GM23338 (cell line): ENCODE measurements around the gene ABCB8. TPM values are rescaled to one million over a fixed set of nuclear protein-coding genes. Genes with fewer than 3 reads are reported as not detected.

ENCODE experiments used
- ATAC-seq: fragments of 200-7000 bp; cut with Tn5 transposase; 3 replicates; pipeline ENCODE4 v1.9.1; 2020
- DNase-seq: peaks from one replicate; pipeline ENCODE4 v3.0.0-alpha.2; 2015; ENCODE audit warnings: low spot score
- H2AFZ ChIP-seq: fragments of 200-600 bp; sonication (generic); 2 replicates; pipeline ENCODE4 v1.8.0; 2016; ENCODE audit warnings: antibody characterized with exemption, mild to moderate bottlenecking, moderate library complexity
- H3F3A ChIP-seq: fragments of 200-600 bp; sonication (generic); replicated peaks from 2 replicates; pipeline ENCODE4 v1.8.0; 2017; ENCODE audit warnings: antibody characterized with exemption, mixed run types, low read depth
- H3K27ac ChIP-seq: fragments of 200-600 bp; sonication (generic); 2 replicates; pipeline ENCODE4 v1.6.1; 2016; ENCODE audit warnings: low read depth
- H3K27me3 ChIP-seq: fragments of 200-600 bp; sonication (generic); 2 replicates; pipeline ENCODE4 v1.8.0; 2016; ENCODE audit warnings: mild to moderate bottlenecking, mixed run types, moderate library complexity; ENCODE audit not compliant: insufficient read depth
- H3K36me3 ChIP-seq: fragments of 200-600 bp; sonication (generic); 2 replicates; pipeline ENCODE4 v1.8.0; 2016; ENCODE audit warnings: mild to moderate bottlenecking; ENCODE audit not compliant: insufficient read depth
- H3K4me1 ChIP-seq: fragments of 200-600 bp; sonication (generic); 2 replicates; pipeline ENCODE4 v1.8.0; 2016; ENCODE audit warnings: mild to moderate bottlenecking, moderate library complexity; ENCODE audit not compliant: insufficient read depth
- H3K4me2 ChIP-seq: fragments of 200-600 bp; sonication (generic); 2 replicates; pipeline ENCODE4 v1.7.1; 2017; ENCODE audit warnings: mixed run types
- H3K4me3 ChIP-seq: fragments of 200-600 bp; sonication (generic); 2 replicates; pipeline ENCODE4 v1.6.1; 2016; ENCODE audit warnings: mixed run types
- H3K79me2 ChIP-seq: fragments of 200-600 bp; sonication (generic); replicated peaks from 2 replicates; pipeline ENCODE4 v1.8.0; 2017; ENCODE audit warnings: mild to moderate bottlenecking; ENCODE audit not compliant: insufficient read depth
- H3K9me2 ChIP-seq: fragments of 200-600 bp; sonication (generic); 2 replicates; pipeline ENCODE4 v1.8.0; 2017; ENCODE audit not compliant: insufficient read depth
- H4K20me1 ChIP-seq: fragments of 200-600 bp; sonication (generic); replicated peaks from 2 replicates; pipeline ENCODE4 v1.8.0; 2017; ENCODE audit warnings: mild to moderate bottlenecking; ENCODE audit not compliant: insufficient read depth
- H3K27ac Mint-ChIP-seq: 2 replicates; pipeline ENCODE4 v1.8.0; 2020; ENCODE audit warnings: inconsistent platforms, mild to moderate bottlenecking, moderate library complexity, mixed read lengths
- H3K27me3 Mint-ChIP-seq: 3 replicates; pipeline ENCODE4 v1.8.0; 2022; ENCODE audit warnings: low read depth, mild to moderate bottlenecking, moderate library complexity, mixed read lengths, inconsistent platforms; ENCODE audit not compliant: insufficient read depth, poor library complexity
- H3K36me3 Mint-ChIP-seq: 3 replicates; pipeline ENCODE4 v1.8.0; 2021; ENCODE audit warnings: low read depth, mild to moderate bottlenecking, inconsistent platforms, moderate library complexity, mixed read lengths
- H3K4me1 Mint-ChIP-seq: 3 replicates; pipeline ENCODE4 v1.8.0; 2020; ENCODE audit warnings: mild to moderate bottlenecking, inconsistent platforms, mixed read lengths
- H3K4me3 Mint-ChIP-seq: 3 replicates; pipeline ENCODE4 v1.8.0; 2021; ENCODE audit warnings: moderate library complexity, mild to moderate bottlenecking, inconsistent platforms, mixed read lengths
- H3K9me3 Mint-ChIP-seq: 3 replicates; pipeline ENCODE4 v1.8.0; 2020; ENCODE audit warnings: moderate library complexity, mild to moderate bottlenecking, inconsistent platforms, mixed read lengths
- ETS1 ChIP-seq: IDR thresholded peaks from 2 replicates; pipeline ENCODE4 v1.6.1; 2016; ENCODE audit warnings: antibody characterized with exemption
- EZH2 ChIP-seq: fragments of 200-600 bp; sonication (generic); IDR thresholded peaks from one replicate; pipeline ENCODE4 v1.8.0; 2017; ENCODE audit warnings: antibody characterized with exemption, mild to moderate bottlenecking, low read depth; ENCODE audit not compliant: unreplicated experiment
- EZH2phosphoT487 ChIP-seq: fragments of 200-600 bp; sonication (generic); IDR thresholded peaks from one replicate; pipeline ENCODE4 v1.8.1; 2018; ENCODE audit warnings: antibody characterized with exemption; ENCODE audit not compliant: unreplicated experiment
- JUNB ChIP-seq: IDR thresholded peaks from one replicate; pipeline ENCODE4 v1.6.1; 2016; ENCODE audit warnings: antibody characterized with exemption; ENCODE audit not compliant: unreplicated experiment
- POLR2AphosphoS5 ChIP-seq: IDR thresholded peaks from 2 replicates; pipeline ENCODE4 v1.6.1; 2016; ENCODE audit warnings: antibody characterized with exemption, low read depth
- REST ChIP-seq: IDR thresholded peaks from one replicate; pipeline ENCODE4 v1.6.1; 2018; ENCODE audit warnings: antibody characterized with exemption; ENCODE audit not compliant: unreplicated experiment
- ZNF331 ChIP-seq: fragments of 250-450 bp; sonication (Bioruptor Pico); IDR thresholded peaks from 2 replicates; pipeline ENCODE4 v1.5.0; 2020; ENCODE audit warnings: low read depth, mild to moderate bottlenecking, moderate library complexity
- ZNF462 ChIP-seq: fragments of 250-450 bp; sonication (Bioruptor Pico); IDR thresholded peaks from 2 replicates; pipeline ENCODE4 v1.5.0; 2020; ENCODE audit warnings: mild to moderate bottlenecking, moderate library complexity
- polyA plus RNA-seq: library from polyadenylated mRNA; unstranded; fragments of >200 nt; fragmentation: Nextera tagmentation; extraction: Ambion mirVana; gene quantifications from 2 replicates; pipeline ENCODE4 v1.2.1, GENCODE V29; 2016
- total RNA-seq: library from RNA; depleted of rRNA; stranded (reverse); fragments of >200 nt; shearing (Covaris generic); gene quantifications from 2 replicates; pipeline ENCODE4 v1.2.3, GENCODE V29; 2014

ABCB8 gene
- total and polyA plus RNA-seq, 2 experiments from 2014 or later = 11.4 to 27.1 TPM

GRCh38 chr7:151035026-151035717 is 6.9 kb downstream of the ABCB8 start:
- Mint-ChIP-seq H3K4me3 (no peak overlapping the region), H3K4me1 (peaks cover 2% of the 10 kb centered on the region; the same call in 1 of the 3 replicates), H3K27me3 (peaks cover 15% of the 10 kb centered on the region), H3K9me3 (no peaks in the 10 kb centered on the region), H3K36me3 (0 out of 3 replicates have a peak, but pooled peaks cover 6% of the 10 kb centered on the region), H3K27ac (no peak overlapping the region)
- no peak for ATAC-seq
- no peak for TF ChIP-seq EZH2phosphoT487
- TF ChIP-seq EZH2 = no peak
- TF ChIP-seq ETS1 = no peak
- TF ChIP-seq POLR2AphosphoS5 = no peak
- TF ChIP-seq ZNF331 (CRISPR knock-in tag) = no peak
- Histone ChIP-seq H3K9me2 (no peaks in the 10 kb centered on the region), H3K4me3 (no peak overlapping the region), H3F3A (no peaks in the 10 kb centered on the region), H3K4me1 (no peaks in the 10 kb centered on the region), H3K27ac (no peak overlapping the region), H3K79me2 (no peaks in the 10 kb centered on the region), H3K4me2 (no peak overlapping the region), H3K36me3 (no peaks in the 10 kb centered on the region), H2AFZ (no peak overlapping the region), H4K20me1 (no peaks in the 10 kb centered on the region; the same call in 1 of the 2 replicates), H3K27me3 (no peaks in the 10 kb centered on the region)
- DNase-seq = no peak

- no peak overlapping the region for H3K27ac Mint-ChIP-seq
- no peak for TF ChIP-seq EZH2phosphoT487
- no peak for TF ChIP-seq REST
- TF ChIP-seq JUNB = no peak
- TF ChIP-seq ZNF462 = no peak
Measured at GRCh38 chr7:151035902-151036301, 7.7 kb downstream of the ABCB8 start.

More at GRCh38 chr7:151035902-151036301, 7.7 kb downstream of the ABCB8 start:
- Histone ChIP-seq H2AFZ (no peak overlapping the region), H3K4me3 (no peak overlapping the region), H3F3A (no peaks in the 10 kb centered on the region), H4K20me1 (no peaks in the 10 kb centered on the region; the same call in 1 of the 2 replicates), H3K27ac (no peak overlapping the region), H3K9me2 (no peaks in the 10 kb centered on the region), H3K4me2 (no peak overlapping the region), H3K4me1 (no peaks in the 10 kb centered on the region), H3K79me2 (no peaks in the 10 kb centered on the region), H3K36me3 (no peaks in the 10 kb centered on the region), H3K27me3 (no peaks in the 10 kb centered on the region)
- Mint-ChIP-seq H3K27me3 (peaks cover 15% of the 10 kb centered on the region), H3K4me1 (peaks cover 2% of the 10 kb centered on the region; the same call in 1 of the 3 replicates), H3K4me3 (no peak overlapping the region), H3K9me3 (no peaks in the 10 kb centered on the region), H3K36me3 (0 out of 3 replicates have a peak, but pooled peaks cover 6% of the 10 kb centered on the region)
- ATAC-seq (no peak), DNase-seq (no peak)
